Spleen (tissue), 7 donors: Measurements from ENCODE around the gene ITPR1.

Experiments
- CTCF ChIP-seq, 11 experiments: fragments of 200-600 bp in 7 of 11; fragments of 450-650 bp in 4 of 11; sonication (generic) in 4 of 11; IDR thresholded peaks in 8 of 11; conservative IDR thresholded peaks in 3 of 11; 1 replicate in 7 of 11; 2 replicates in 4 of 11; pipeline versions ENCODE4 v1.4.0 to v1.8.0; 2016 to 2021; ENCODE audit warnings: antibody characterized with exemption in 11 of 11, inconsistent platforms in 4 of 11, mild to moderate bottlenecking in 1 of 11
- POLR2A ChIP-seq, 3 donors: fragments of 450-650 bp; IDR thresholded peaks; one replicate each; pipeline ENCODE4 v1.5.1; 2017; ENCODE audit warnings: antibody characterized with exemption in 3 of 3, mild to moderate bottlenecking in 1 of 3
- donor health status: DM: no; HTN: no; CAD: no; lungs with moderate emphysema.
- donor health status: DM: no; HTN: no; CAD: no.
- donor health status: DM: no; HTN: no; CAD: no.

- TF ChIP-seq CTCF (IDR thresholded peaks at IDR 0.05 in 8 of 11, conservative IDR thresholded peaks at IDR 0.05 in 3 of 11), result no peak
- no peak for TF ChIP-seq POLR2A (IDR thresholded peaks at IDR 0.05)
These were observed 193.5 kb downstream of the ITPR1 start for GRCh38 chr3:4686619-4687018.
